ENCODE results near the gene RGS3.

Gene RGS3

GRCh38 chr9:113640418-113640817 is 176.9 kb downstream of the RGS3 start:
- TF ChIP-seq CTCF (IDR thresholded peaks at IDR 0.05; ENCODE audit: low read depth, low read length) = no peak
- Histone ChIP-seq H3K36me3 (no peaks in the 10 kb centered on the region), H3K9me3 (no peaks in the 10 kb centered on the region; the same call in 1 of the 2 replicates), H3K4me3 (ENCODE audit: low read depth, low read length) (no peak overlapping the region), H3K4me1 (no peaks in the 10 kb centered on the region), H3K27me3 (no peaks in the 10 kb centered on the region)
- DNase-seq = no peak

GRCh38 chr9:113641100-113641885 is 177.8 kb downstream of the RGS3 start:
- DNase-seq = no peak
- no peak overlapping the region for H3K4me3 ChIP-seq (ENCODE audit: low read depth, low read length)
- H3K27me3 ChIP-seq = no peaks in the 10 kb centered on the region
- H3K4me1 ChIP-seq = no peaks in the 10 kb centered on the region
- no peaks in the 10 kb centered on the region; the same call in 1 of the 2 replicates for H3K9me3 ChIP-seq
- H3K36me3 ChIP-seq = no peaks in the 10 kb centered on the region
- no peak for TF ChIP-seq CTCF (IDR thresholded peaks at IDR 0.05; ENCODE audit: low read depth, low read length)

GRCh38 chr9:113644321-113644720 is 180.8 kb downstream of the RGS3 start:
- Histone ChIP-seq H3K9me3 (no peaks in the 10 kb centered on the region; the same call in 1 of the 2 replicates), H3K36me3 (no peaks in the 10 kb centered on the region), H3K4me1 (peaks cover 5% of the 10 kb centered on the region), H3K4me3 (ENCODE audit: low read depth, low read length) (no peak overlapping the region), H3K27me3 (no peaks in the 10 kb centered on the region)
- no peak for DNase-seq
- TF ChIP-seq CTCF (IDR thresholded peaks at IDR 0.05; ENCODE audit: low read depth, low read length) = no peak

GRCh38 chr9:113645227-113645977 is 181.9 kb downstream of the RGS3 start:
- Histone ChIP-seq H3K4me3 (ENCODE audit: low read depth, low read length) (no peak overlapping the region), H3K36me3 (no peaks in the 10 kb centered on the region), H3K9me3 (no peaks in the 10 kb centered on the region; the same call in 1 of the 2 replicates), H3K4me1 (peaks cover 10% of the 10 kb centered on the region), H3K27me3 (no peaks in the 10 kb centered on the region)
- no peak for TF ChIP-seq CTCF (IDR thresholded peaks at IDR 0.05; ENCODE audit: low read depth, low read length)
- DNase-seq = no peak

- Histone ChIP-seq H3K4me1 (peaks cover 14% of the 10 kb centered on the region), H3K9me3 (no peaks in the 10 kb centered on the region; the same call in 1 of the 2 replicates), H3K27me3 (no peaks in the 10 kb centered on the region), H3K36me3 (no peaks in the 10 kb centered on the region), H3K4me3 (ENCODE audit: low read depth, low read length) (no peak overlapping the region)
- no peak for TF ChIP-seq CTCF (IDR thresholded peaks at IDR 0.05; ENCODE audit: low read depth, low read length)
- no peak for DNase-seq
Observed at GRCh38 chr9:113645978-113646253, 182.4 kb downstream of the RGS3 start.

GRCh38 chr9:113646491-113646890 is 183.0 kb downstream of the RGS3 start:
- Histone ChIP-seq H3K36me3 (no peaks in the 10 kb centered on the region), H3K27me3 (no peaks in the 10 kb centered on the region), H3K4me1 (peaks cover 14% of the 10 kb centered on the region), H3K9me3 (no peaks in the 10 kb centered on the region; the same call in 1 of the 2 replicates), H3K4me3 (ENCODE audit: low read depth, low read length) (no peak overlapping the region)
- no peak for TF ChIP-seq CTCF (IDR thresholded peaks at IDR 0.05; ENCODE audit: low read depth, low read length)
- no peak for DNase-seq

All from BE2C (cell line).